GM12878 (cell line): ENCODE data around the gene CNNM3. TPM values are rescaled to one million over a fixed set of nuclear protein-coding genes. Genes with fewer than 3 reads are reported as not detected.
A peak's percentile ranks its signal among the peaks of the same experiment; 100 is the strongest.

Source experiments
- ATAC-seq: fragments of 200-7000 bp; cut with Tn5 transposase; 3 replicates; pipeline ENCODE4 v1.9.1; 2020; ENCODE audit warnings: mild to moderate bottlenecking, moderate library complexity
- BruUV-seq: library from RNA; stranded (reverse); fragments of 400-500 nt; replicated peaks from 2 replicates; lab custom pipeline; 2021; lab: Mats Ljungman, UMichigan
- CTCF ChIA-PET: fragments of 300-600 bp; sonication (Branson Sonifier 250); formaldehyde crosslinking; extraction: SDS; loops from one replicate; lab custom pipeline; 2021; ENCODE audit warnings: inconsistent platforms; lab: Yijun Ruan, JAX
- POLR2A ChIA-PET: fragments of 350-600 bp; formaldehyde crosslinking; extraction: SDS; loops from one replicate; lab custom pipeline; 2021; ENCODE audit warnings: inconsistent platforms; lab: Charles Lee
- RAD21 ChIA-PET: fragments of 300-600 bp; sonication (Branson Sonifier 250); formaldehyde crosslinking; loops from one replicate; lab custom pipeline; 2023; ENCODE audit warnings: antibody characterized with exemption; ENCODE audit not compliant: unreplicated experiment; lab: Charles Lee
- SMC1A ChIA-PET: fragments of 300-600 bp; sonication (Branson Sonifier 250); formaldehyde crosslinking; loops from one replicate; lab custom pipeline; 2023; ENCODE audit not compliant: unreplicated experiment, uncharacterized antibody; lab: Charles Lee
- DNase-seq: peaks from one replicate; pipeline ENCODE4 v3.0.0-alpha.2; 2011; ENCODE audit warnings: low read depth, low spot score
- FAIRE-seq: peaks from 3 replicates; lab custom pipeline; 2011; peaks lifted over from hg19 to GRCh38; lab: Jason Lieb, UNC
- H2AFZ ChIP-seq: 2 replicates; pipeline ENCODE4 v1.6.0; 2011; ENCODE audit warnings: low read depth, low read length, control low read depth; ENCODE audit not compliant: control insufficient read depth
- H3K27ac ChIP-seq: 2 replicates; pipeline ENCODE4 v1.5.1; 2011; ENCODE audit warnings: control low read depth; ENCODE audit not compliant: control insufficient read depth, insufficient read depth
- H3K27me3 ChIP-seq, 2 experiments: replicated peaks in 1 of 2; 2 replicates each; pipeline versions ENCODE4 v1.6.0 to v1.6.1; 2011; ENCODE audit warnings: low read length in 1 of 2; ENCODE audit not compliant: control insufficient read depth in 2 of 2, insufficient read depth in 2 of 2
- H3K36me3 ChIP-seq, 2 experiments: 2 replicates each; pipeline ENCODE4 v1.5.1; 2011; ENCODE audit warnings: low read length in 1 of 2; ENCODE audit not compliant: control insufficient read depth in 2 of 2, insufficient read depth in 2 of 2
- H3K4me1 ChIP-seq: 2 replicates; pipeline ENCODE4 v1.6.1; 2011; ENCODE audit warnings: mild to moderate bottlenecking, low read length, moderate library complexity, mixed read lengths; ENCODE audit not compliant: control insufficient read depth, insufficient read depth
- H3K4me2 ChIP-seq: 2 replicates; pipeline ENCODE4 v1.6.0; 2011; ENCODE audit warnings: control low read depth; ENCODE audit not compliant: control insufficient read depth, insufficient read depth
- H3K4me3 ChIP-seq: fragments of 200-600 bp; sonication (generic); 2 replicates; pipeline ENCODE4 v1.5.1; 2016
- H3K79me2 ChIP-seq: 2 replicates; pipeline ENCODE4 v1.6.0; 2011; ENCODE audit warnings: low read length; ENCODE audit not compliant: control insufficient read depth, insufficient read depth
- H3K9ac ChIP-seq: 2 replicates; pipeline ENCODE4 v1.8.0; 2011; ENCODE audit warnings: low read length, control low read depth, mixed read lengths; ENCODE audit not compliant: control insufficient read depth, insufficient read depth
- H3K9me3 ChIP-seq: replicated peaks from 3 replicates; pipeline ENCODE4 v1.5.1; 2011; ENCODE audit warnings: mild to moderate bottlenecking, low read length; ENCODE audit not compliant: control insufficient read depth, insufficient read depth
- H4K20me1 ChIP-seq: 2 replicates; pipeline ENCODE4 v1.6.0; 2011; ENCODE audit not compliant: control insufficient read depth, insufficient read depth
- BCL11A ChIP-seq: IDR thresholded peaks from 2 replicates; pipeline ENCODE4 v1.6.1; 2011; ENCODE audit warnings: low read depth, low read length
- FOXM1 ChIP-seq: IDR thresholded peaks from 2 replicates; pipeline ENCODE4 v1.6.1; 2012; ENCODE audit warnings: low read depth, mild to moderate bottlenecking, inconsistent platforms, low read length, moderate library complexity
- HCFC1 ChIP-seq: fragments of 150-350 bp; IDR thresholded peaks from 2 replicates; pipeline ENCODE4 v1.6.1; 2014; ENCODE audit warnings: low read length
- JUND ChIP-seq: IDR thresholded peaks from 2 replicates; pipeline ENCODE4 v1.6.1; 2012; ENCODE audit warnings: low read depth, mild to moderate bottlenecking, low read length, improper control_type of control experiment, moderate library complexity
- SIX5 ChIP-seq: IDR thresholded peaks from 2 replicates; pipeline ENCODE4 v1.6.1; 2011; ENCODE audit warnings: mild to moderate bottlenecking, low read depth, low read length, moderate library complexity; ENCODE audit not compliant: severe bottlenecking
- SPI1 ChIP-seq: IDR thresholded peaks from 2 replicates; pipeline ENCODE4 v1.6.1; 2011; ENCODE audit warnings: low read depth, mild to moderate bottlenecking, low read length, moderate library complexity, borderline replicate concordance; ENCODE audit not compliant: insufficient read depth
- WGBS: methylation state at CpG from one replicate; pipeline ENCODE4 v1.1.6; 2016; ENCODE audit warnings: low lambda C conversion rate; ENCODE audit not compliant: insufficient replicate concordance, insufficient coverage; ENCODE audit errors: missing lambda C conversion rate; 5-methylcytosine and 5-hydroxymethylcytosine counted together
- in situ Hi-C: fragments of 300-500 bp; cut with MboI; formaldehyde crosslinking; loops from 9 replicates; pipeline ENCODE4 v1.14.3; 2018; ENCODE audit warnings: mixed read lengths
- intact Hi-C: fragments of 100-400 bp; cut with micrococcal nuclease; formaldehyde crosslinking; loops from one replicate; pipeline ENCODE4 v1.14.2; 2022; ENCODE audit not compliant: unreplicated experiment
- polyA plus RNA-seq, 11 experiments: library from polyadenylated mRNA; depleted of rRNA in 4 of 11; unstranded in 6 of 11; stranded (reverse) in 5 of 11; fragments of >200 nt; fragmentation: Nextera tagmentation in 4 of 11; fragmentation: Illumina TruSeq in 1 of 11; extraction: Ambion mirVana in 4 of 11; extraction: Trizol in 1 of 11; gene quantifications; 1 replicate in 1 of 11; 2 replicates in 10 of 11; pipeline versions ENCODE4 v1.2.1 to v1.2.3, GENCODE V29; 2011 to 2016; ENCODE audit warnings: inconsistent platforms in 2 of 11, missing spikeins in 2 of 11, low read depth in 1 of 11
- total RNA-seq, 4 experiments: library from RNA; depleted of rRNA in 3 of 4; stranded (reverse); fragments of >200 nt in 3 of 4; fragmentation: Illumina TruSeq in 1 of 4; extraction: Trizol in 1 of 4; gene quantifications; 2 replicates each; pipeline versions ENCODE4 v1.2.1 to v1.2.3, GENCODE V29; 2013 to 2021

The CNNM3 gene
- total and polyA plus RNA-seq, 10 of the 15 experiments (the other 5 are each of a cell fraction or from before 2014, with no cell fraction given), result 0.72 to 14.3 (median 4.0) TPM

DNA sequence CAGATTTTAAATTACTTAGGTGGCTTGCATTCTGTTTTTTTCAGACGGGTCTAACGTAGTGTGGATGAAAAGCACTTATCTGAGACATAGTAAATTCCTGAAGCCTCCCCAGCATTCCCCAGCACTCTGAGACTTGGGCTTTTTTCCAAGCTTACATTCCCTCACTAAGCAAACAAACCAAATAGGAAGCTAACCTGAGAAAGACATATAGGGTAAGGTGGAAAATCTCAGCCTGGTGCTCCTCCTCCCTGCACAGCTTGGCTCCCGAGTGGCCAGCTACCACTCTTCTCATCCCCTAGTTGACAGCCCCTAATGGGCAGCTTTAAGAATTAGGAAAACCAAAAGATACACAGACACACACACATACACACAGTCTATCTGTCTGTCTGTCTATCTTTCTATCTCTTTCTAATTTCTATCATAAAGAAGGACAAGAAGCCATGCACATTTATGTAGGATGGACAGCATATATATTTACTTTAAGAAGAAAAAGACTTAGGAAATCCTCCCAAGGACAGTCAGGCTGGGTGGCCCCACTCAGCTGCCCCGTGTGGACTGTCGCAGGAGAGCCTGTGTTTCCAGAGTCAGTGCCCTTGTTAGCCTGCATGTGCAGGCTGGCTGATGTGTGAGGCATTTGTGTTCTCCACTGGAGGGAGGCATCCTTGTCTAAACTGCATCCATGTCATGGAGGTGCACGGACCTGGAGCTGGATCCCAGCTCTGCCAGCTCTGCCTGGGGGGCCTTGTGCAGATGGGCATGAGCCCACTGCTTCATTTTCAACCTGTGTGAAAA lies 8.2 kb downstream of the CNNM3 start:
- no peak for DNase-seq
- Histone ChIP-seq H3K27me3 (no peaks in the 10 kb centered on the region), H3K9ac (no peak overlapping the region), H3K36me3 (peaks cover 3 to 13% of the 10 kb centered on the region in 2 experiments; a peak in 3 of 4 replicates), H2AFZ (no peak overlapping the region), H3K4me3 (no peak overlapping the region), H3K79me2 (peaks cover 5% of the 10 kb centered on the region), H3K4me2 (no peak overlapping the region), H3K27ac (no peak overlapping the region), H3K4me1 (no peaks in the 10 kb centered on the region), H4K20me1 (0 out of 2 replicates have a peak, but pooled peaks cover 3% of the 10 kb centered on the region), H3K9me3 (no peaks in the 10 kb centered on the region)
- POLR2A ChIA-PET, result interaction anchor here (0.7 kb wide), 1 partner anchor 785 kb away, joined by 3 read pairs; no protein-coding TSS in a partner anchor
- 80% methylated on average over 6 of the region's 6 CpGs for WGBS
- RAD21 ChIA-PET, result no interaction called here
- ATAC-seq, result no peak
- in situ Hi-C loops, result no loop called here
- SMC1A ChIA-PET, result no interaction called here
- BruUV-seq, result no TSS peak
- no peak for TF ChIP-seq HCFC1
- no peak for TF ChIP-seq SIX5
- TF ChIP-seq BCL11A, result no peak
- intact Hi-C loops, result no loop called here
- CTCF ChIA-PET, result interaction anchor here (1.0 kb wide), 1 partner anchor 9 kb away, joined by 3 read pairs; no protein-coding TSS in a partner anchor
- peak; percentile 27 for FAIRE-seq

DNA sequence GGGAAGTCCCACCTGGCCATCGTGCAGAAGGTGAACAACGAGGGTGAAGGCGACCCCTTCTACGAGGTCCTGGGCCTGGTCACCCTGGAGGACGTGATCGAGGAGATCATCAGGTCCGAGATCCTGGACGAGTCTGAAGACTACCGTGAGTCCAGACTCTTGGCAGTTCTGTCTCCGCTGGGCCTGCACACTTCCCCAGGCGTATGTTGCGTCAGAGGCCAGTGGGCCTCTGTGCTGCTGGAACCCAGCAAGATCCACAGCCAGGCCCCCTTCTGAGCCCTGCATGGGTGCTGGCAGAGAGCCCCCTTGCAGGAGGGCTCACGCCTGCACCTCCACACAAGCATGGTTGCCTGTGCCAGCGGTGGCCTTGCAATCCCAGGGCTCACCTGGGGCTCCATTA lies 9.0 kb downstream of the CNNM3 start:
- Histone ChIP-seq H2AFZ (no peak overlapping the region), H4K20me1 (0 out of 2 replicates have a peak, but pooled peaks cover 3% of the 10 kb centered on the region), H3K27ac (no peak overlapping the region), H3K4me2 (no peak overlapping the region), H3K4me3 (no peak overlapping the region), H3K27me3 (no peaks in the 10 kb centered on the region), H3K36me3 (peaks cover 7 to 13% of the 10 kb centered on the region in 2 experiments; a peak in 3 of 4 replicates), H3K4me1 (no peaks in the 10 kb centered on the region), H3K79me2 (peaks cover 4% of the 10 kb centered on the region), H3K9ac (no peak overlapping the region), H3K9me3 (no peaks in the 10 kb centered on the region)
- BruUV-seq, result no TSS peak
- intact Hi-C loops, result no loop called here
- ChIA-PET POLR2A (no interaction called here), SMC1A (no interaction called here), CTCF (no interaction called here), RAD21 (no interaction called here)
- TF ChIP-seq JUND (no peak), FOXM1 (no peak), SPI1 (no peak)
- in situ Hi-C loops, result no loop called here
- FAIRE-seq (no peak), ATAC-seq (no peak), DNase-seq (no peak)
- 96% methylated on average over 14 of the region's 14 CpGs for WGBS
